Stimulated activated CD4-positive, alpha-beta T cell treated with anti-CD3 and anti-CD28 coated beads, Interleukin-15, amount 100 ng/mL, for 48 hours (primary cell): ENCODE results near the gene CARD8.
"Not testable (repeated sequence)": the region's sequence is repeated elsewhere in the genome, so short reads cannot be mapped to it uniquely, and the experiment has no call there.

Experiments used
- DNase-seq, 2 donors: peaks; one replicate each; pipeline ENCODE4 v3.0.0-alpha.2; 2020; ENCODE audit warnings: low read depth in 2 of 2

The CARD8 gene

GRCh38 chr19:48265326-48265725 lies 9.6 kb upstream of the CARD8 start:
- not testable (repeated sequence) for DNase-seq

- DNase-seq = not testable (repeated sequence)
These were observed 4.6 kb upstream of the CARD8 start for GRCh38 chr19:48260359-48260714.

DNA sequence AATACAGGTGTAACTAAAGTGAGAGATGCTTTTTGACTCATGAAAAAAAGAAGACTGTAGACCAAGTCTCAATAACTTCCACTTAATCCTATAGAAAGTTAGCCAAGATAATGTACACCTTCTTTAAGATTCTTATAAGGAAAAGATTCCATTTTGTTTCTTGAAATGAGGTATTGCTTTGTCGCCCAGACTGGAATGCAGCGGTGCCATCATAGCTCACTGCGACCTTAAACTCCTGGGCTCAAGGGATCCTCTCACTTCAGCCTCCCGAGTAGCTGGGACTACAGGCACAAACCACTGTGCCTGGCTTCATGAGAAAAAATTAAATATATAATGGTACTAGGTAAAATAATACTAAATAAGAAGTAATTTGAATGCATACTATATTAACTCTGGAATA lies 3.3 kb upstream of the CARD8 start:
- not testable (repeated sequence) for DNase-seq

- DNase-seq = no peak
These were observed 2.6 kb upstream of the CARD8 start for GRCh38 chr19:48258350-48258749.

DNA sequence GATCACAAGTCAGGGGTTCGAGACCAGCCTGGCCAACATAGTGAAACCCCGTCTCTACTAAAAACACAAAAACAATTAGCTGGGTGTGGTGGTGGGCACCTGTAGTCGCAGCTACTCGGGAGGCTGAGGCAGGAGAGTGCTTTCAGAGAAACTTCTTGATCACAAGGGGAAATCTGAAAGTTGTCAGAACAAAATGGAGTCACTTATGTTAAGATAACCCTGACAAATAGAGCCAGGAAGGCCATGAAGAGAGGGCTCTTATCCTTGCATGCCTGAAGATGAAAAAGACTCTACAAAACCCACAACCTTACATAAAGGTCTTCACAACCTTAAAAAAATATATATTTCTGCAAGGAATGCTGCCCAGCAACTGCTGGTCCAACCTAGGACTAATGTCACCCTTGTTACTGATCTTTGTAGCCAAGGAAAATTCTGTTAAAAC lies 1.2 kb downstream of the CARD8 start:
- no peak for DNase-seq

- DNase-seq = no peak
These were observed 1.7 kb downstream of the CARD8 start for GRCh38 chr19:48253999-48254398.

- no peak for DNase-seq
These were observed 3.1 kb downstream of the CARD8 start for GRCh38 chr19:48252609-48253008.

- no peak for DNase-seq
These were observed 5.3 kb downstream of the CARD8 start for GRCh38 chr19:48250290-48251025.

DNA sequence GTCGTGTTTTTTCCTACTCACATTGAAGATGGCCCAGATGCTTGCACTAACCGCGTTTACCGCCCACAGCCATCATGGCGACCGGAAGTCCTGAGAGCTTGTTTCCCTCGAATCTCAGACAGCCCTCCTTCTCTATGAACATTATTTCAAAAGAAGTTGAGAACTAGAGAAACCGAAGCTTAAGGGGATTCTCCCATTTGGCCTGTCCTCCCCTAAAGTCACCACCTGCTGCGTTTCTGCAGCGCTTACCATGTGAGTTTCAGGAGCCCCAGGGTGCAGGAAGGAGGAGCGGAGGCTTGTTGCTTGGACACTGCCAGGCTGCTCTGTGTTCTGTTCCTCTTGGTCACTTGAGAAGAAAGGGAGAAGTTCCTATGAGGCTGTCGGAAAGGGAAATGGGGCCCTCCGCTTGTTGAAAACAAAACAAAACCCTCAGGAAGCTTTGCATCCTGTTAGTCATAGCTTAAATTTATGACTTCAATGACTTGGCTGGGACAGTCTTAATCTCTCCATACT lies 6.2 kb downstream of the CARD8 start:
- DNase-seq = peak; percentile 72 to 74

DNA sequence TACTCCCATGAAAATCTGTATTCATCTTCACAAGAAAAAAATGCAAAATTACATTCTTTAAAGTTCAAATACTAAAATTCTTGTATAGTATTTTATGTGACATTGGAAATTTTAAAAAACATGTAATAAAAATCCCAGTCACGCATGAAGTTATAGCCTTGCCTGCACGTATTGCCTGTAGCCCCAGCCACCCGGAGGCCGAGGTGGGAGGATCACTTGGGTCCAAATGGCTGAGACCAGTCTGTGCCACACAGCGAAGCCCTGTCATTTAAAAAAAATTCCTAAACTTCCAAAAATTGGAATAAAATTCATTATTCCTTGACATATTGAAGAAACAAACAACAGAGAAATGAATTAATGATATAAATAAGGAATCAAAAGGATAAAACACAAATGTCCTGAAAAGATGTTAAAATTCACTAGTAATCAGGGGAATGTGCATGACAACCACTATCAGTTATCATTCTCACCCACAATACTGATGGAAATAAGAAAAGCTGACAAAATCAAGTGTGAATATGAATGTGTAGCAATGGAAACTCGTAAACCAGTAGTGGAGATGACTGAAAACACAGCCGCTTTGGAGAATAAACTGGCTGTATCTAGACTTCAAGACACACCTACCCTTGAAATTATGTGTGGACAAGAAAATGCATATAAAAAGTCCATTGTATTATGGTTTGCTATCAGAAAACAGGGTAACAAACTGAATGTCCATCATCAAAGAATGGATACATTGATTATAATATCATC lies 7.5 kb downstream of the CARD8 start:
- DNase-seq = no peak

- DNase-seq = no peak
These were observed 8.5 kb downstream of the CARD8 start for GRCh38 chr19:48247212-48247611.

DNA sequence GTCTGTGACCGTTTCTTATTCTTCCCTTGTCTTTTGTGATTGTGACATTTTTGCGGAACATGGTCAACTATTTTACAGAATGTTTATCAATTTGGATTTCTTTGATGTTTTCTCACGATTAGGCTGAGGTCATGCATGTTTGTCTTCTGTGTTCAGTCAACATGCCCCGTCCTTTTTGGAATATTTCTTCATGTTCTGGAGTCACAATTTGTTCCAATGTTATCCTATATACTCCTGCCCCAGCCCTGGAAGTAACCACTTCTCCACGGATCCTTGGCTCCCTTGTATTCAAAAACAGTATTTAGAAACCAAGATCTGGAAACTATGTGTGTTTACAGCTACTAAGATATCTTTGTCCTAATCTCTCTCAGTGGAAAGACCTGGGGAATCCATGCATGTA lies 9.6 kb downstream of the CARD8 start:
- DNase-seq = no peak

- no peak for DNase-seq
These were observed 11.4 kb downstream of the CARD8 start for GRCh38 chr19:48244281-48244680.

DNA sequence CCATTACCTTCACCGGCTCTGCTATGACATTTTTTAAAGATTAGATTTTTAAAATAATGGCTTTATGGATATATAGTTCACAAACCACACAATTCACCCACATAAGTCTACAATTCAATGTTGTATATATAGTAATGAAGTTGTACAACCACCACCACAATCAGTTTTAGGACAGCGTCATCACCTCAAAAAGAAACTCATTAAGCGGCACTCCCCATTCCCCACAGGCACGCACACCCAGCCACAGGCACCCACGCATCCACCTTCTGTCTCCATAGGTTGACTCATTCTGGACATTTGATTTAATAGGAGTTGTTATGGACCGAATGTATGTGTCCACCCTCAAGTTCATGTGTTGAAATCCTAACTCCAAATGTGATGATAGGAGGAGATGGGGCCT lies 13.9 kb downstream of the CARD8 start:
- not testable (repeated sequence) for DNase-seq

DNA sequence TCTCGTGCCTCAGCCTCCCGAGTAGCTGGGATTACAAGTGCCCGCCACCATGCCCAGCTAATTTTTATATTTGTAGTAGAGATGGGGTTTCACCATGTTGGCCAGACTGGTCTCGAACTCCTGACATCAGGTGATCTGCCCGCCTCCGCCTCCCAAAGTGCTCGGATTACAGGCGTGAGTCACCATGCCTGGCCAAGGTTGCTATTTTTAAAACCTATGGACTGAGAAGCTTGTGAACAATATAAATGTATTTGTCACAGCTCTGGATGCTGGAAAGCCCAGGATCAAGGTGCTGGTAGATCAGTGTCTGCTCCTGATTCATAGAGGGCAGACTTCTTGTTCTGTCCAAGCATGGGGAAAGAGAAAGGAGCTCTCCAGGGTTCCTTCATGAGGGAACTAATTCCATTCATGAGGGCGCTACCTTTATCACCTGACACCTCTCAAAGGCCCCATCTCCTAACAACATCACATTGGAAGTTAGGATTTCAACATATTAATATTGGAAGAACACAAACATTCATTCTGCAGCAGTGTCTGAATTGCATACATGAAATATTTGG lies 16.1 kb downstream of the CARD8 start:
- no peak for DNase-seq

- DNase-seq = no peak
These were observed 16.6 kb downstream of the CARD8 start for GRCh38 chr19:48239120-48239519.

GRCh38 chr19:48237057-48237456 lies 18.7 kb downstream of the CARD8 start:
- no peak for DNase-seq

- no peak for DNase-seq
These were observed 25.1 kb downstream of the CARD8 start for GRCh38 chr19:48230555-48231129.

DNA sequence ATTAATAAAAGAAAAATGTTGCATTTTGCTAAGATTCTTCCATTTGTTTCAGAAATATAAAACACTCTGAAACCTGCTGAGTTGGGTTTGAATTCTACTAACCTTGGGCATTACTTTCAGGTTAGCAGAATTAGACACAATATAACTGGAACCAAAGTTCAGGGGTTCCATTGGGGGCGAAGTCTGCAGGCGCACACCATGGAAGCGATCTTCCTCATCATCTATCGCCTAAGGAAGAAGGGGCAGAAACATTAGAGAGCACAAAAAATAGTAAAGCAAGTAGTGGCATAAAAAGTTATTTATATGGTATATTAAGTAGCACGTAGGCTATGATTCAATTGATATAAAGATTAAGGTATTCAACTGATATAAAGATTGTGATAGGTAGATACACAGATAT lies 34.1 kb downstream of the CARD8 start:
- no peak for DNase-seq

DNA sequence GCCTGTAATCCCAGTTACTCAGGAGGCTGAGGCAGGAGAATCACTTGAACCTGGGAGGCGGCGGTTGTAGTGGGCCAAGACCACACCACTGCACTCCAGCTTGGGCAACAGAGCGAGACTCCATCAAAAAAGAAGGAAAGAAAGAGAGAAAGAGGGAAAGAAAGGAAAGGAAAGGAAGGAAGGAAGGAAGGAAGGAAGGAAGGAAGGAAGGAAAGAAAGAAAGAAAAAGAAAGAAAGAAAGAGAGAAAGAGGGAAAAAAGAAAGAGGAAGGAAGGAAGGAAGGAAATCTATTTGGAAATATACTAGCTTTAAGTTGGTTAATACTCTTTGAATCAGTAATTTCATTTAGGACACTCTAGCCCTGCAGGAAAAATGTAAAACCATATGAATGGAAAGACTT lies 34.9 kb downstream of the CARD8 start:
- not testable (repeated sequence) for DNase-seq

DNA sequence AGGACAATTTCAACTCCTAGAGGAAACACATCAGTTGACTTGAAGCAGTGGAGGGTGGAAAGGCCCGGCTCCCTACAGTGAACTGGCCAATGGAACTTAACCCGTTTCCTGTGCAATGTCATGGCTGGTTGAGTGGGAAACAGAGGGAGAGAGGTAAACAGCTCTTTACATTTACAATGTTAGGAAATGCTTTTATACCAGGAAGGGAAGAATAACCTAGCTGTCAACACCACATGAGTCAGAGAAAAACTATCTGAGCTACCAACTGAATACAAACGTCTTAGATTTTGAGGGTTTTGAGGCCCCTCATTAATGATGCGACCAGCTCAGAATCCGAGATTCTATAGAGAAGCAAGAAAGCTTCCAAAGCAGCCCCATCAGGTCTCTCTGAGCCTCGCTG lies 36.7 kb downstream of the CARD8 start:
- no peak for DNase-seq

DNA sequence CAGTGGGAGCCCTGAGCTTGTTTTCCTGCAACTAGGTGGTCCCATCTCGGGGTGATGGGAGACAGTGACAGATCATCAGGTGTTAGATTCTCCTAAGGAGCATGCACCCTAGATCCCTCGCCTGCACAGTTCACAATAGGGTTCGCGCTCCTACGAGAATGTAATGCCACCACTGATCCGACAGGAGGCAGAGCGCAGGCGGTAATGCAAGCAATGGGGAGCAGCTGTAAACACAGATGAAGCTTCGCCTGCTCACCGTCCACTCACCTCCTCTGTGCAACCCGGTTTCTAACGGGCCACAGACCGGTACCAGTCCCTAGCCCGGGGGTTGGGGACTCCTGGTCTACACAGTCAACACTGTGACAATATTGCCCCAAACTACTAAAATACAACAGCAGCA lies 38.8 kb downstream of the CARD8 start:
- no peak for DNase-seq
